ENCODE data around the gene LY6G5B. TPM values are rescaled to one million over a fixed set of nuclear protein-coding genes. Genes with fewer than 3 reads are reported as not detected.

LY6G5B gene
- total RNA-seq, 4 donors from 2014 or later = 0.70 to 9.5 (median 4.5) TPM

DNA sequence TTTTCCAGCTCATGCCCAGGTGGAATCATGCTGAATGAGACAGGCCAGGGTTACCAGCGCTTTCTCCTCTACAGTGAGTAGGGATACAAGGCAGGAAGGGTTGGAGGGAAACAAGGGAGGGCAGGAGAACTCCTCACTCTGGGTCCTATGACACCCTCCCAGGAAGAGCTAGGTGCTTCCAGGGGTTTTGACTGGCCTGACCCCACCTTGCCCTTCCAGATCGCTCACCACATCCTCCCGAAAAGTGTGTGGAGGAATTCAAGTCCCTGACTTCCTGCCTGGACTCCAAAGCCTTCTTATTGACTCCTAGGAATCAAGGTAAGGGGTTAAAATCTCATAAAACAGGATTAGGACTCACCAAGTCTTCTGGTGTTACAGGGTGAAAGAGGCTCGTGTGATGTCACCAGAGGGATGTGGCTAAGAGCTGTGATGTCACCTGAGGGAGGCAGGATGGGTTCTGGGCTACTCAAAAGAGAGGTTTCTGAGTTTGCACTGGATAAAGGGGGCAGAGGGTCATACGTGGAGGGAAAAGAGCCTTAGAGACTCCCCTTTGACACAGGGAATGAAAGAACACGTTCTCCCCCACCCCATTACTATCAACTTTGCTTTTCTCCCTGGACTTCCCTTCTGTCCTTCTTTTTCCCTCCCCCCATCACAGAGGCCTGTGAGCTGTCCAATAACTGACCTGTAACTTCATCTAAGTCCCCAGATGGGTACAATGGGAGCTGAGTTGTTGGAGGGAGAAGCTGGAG, 12.2 kb upstream of the LY6G5B start:
- H3K27me3 ChIP-seq = no peaks in the 10 kb centered on the region
- H3K36me3 ChIP-seq = peaks cover 4 to 55% (median 13%) of the 10 kb centered on the region in 3 donors
- H3K4me3 ChIP-seq = no peak overlapping the region
- no peaks in the 10 kb centered on the region for H3K9me3 ChIP-seq
- intact Hi-C loops (cut with DNase I) = no loop called here
- peaks cover 19 to 63% (median 30%) of the 10 kb centered on the region in 3 donors for H3K4me1 ChIP-seq
- TF ChIP-seq CTCF (IDR thresholded peaks at IDR 0.05) = no peak
- no peak for TF ChIP-seq POLR2A (IDR thresholded peaks at IDR 0.05)
- 56 to 77% methylated on average over 4 to 5 of the region's 6 CpGs for WGBS, 2 donors
- DNase-seq = no peak
- peak overlapping the region in 2 of 4 donors; percentile 25 to 28 for H3K27ac ChIP-seq

DNA sequence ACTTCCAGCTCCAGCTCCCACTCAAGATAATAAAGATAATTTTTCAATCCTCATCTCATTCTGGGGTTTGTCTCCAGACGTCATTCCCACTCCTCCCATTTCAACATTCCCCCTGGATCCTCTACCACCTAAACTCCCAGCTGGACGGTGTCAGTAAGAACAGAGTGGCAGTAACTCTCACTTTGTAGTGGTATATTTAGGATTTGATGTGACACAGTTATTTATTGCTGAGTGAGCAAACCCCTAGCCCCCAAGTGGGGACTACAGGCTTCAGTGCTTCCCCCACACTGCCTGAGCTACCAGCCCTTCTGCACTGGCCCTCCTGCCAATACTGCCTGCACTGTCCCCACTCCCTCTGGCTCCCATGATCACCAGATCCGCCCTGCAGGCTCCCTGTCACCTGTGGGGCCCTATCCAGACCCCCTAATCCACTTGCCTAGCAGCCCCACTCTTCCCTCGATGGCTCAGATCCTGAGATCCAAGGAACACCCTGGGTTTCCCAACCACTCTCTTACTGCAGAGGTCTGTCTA, 11.6 kb upstream of the LY6G5B start:
- Histone ChIP-seq H3K27me3 (no peaks in the 10 kb centered on the region), H3K9me3 (no peaks in the 10 kb centered on the region), H3K4me1 (peaks cover 19 to 67% (median 31%) of the 10 kb centered on the region in 3 donors), H3K27ac (peak overlapping the region in 2 of 4 donors; percentile 25 to 94), H3K4me3 (no peak overlapping the region), H3K36me3 (peaks cover 4 to 61% (median 13%) of the 10 kb centered on the region in 3 donors)
- no peak for DNase-seq
- TF ChIP-seq POLR2A (IDR thresholded peaks at IDR 0.05) = no peak
- no peak for TF ChIP-seq CTCF (IDR thresholded peaks at IDR 0.05)
- intact Hi-C loops (cut with DNase I) = no loop called here
- 72 to 83% methylated on average over 4 of the region's 4 CpGs for whole genome bisulfite sequencing, 2 donors

DNA sequence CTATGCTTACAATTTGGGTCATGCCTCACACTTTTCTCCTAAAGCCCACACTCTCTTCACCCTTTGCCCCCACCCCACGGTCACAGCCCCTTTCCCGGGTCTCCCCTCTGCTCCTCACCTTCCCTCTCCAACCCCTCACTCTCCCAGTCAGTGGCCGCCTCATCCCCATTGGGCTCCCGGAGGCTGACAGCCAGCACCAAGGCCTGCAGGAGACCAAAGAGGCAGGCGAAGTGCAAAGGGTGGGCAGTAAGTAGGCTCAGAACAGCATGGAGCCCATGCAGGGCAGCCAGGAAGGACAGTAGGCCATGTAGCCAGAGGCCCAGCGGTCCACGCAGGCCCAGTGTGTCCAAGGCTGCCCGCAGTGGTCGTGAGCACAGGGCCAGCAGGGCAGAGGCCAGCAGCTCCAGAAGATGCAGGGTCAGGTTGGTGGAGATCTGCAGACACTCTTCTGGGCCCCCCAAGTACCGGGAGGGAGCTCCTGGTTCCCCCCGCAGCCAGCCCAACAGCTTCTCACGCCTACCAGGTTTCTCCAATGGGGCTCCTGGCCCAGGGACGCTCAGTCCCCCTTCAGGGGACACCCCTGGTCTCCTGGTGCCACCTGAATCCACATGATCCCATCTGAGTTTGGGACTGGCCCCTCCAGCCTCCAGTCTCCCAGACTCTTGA, 10.7 kb upstream of the LY6G5B start:
- Histone ChIP-seq H3K27me3 (no peaks in the 10 kb centered on the region), H3K36me3 (peaks cover 4 to 67% (median 13%) of the 10 kb centered on the region in 3 donors), H3K4me1 (peaks cover 28 to 68% (median 34%) of the 10 kb centered on the region in 3 donors), H3K27ac (peak overlapping the region; percentile 90 to 95 (median 92)), H3K4me3 (peak overlapping the region; percentile 52 to 78 (median 70)), H3K9me3 (no peaks in the 10 kb centered on the region)
- TF ChIP-seq CTCF (IDR thresholded peaks at IDR 0.05) (no peak), POLR2A (IDR thresholded peaks at IDR 0.05) (no peak)
- intact Hi-C loops (cut with DNase I) = no loop called here
- no peak for DNase-seq
- WGBS, 2 donors = 50 to 69% methylated on average over 4 to 6 of the region's 13 CpGs

DNA sequence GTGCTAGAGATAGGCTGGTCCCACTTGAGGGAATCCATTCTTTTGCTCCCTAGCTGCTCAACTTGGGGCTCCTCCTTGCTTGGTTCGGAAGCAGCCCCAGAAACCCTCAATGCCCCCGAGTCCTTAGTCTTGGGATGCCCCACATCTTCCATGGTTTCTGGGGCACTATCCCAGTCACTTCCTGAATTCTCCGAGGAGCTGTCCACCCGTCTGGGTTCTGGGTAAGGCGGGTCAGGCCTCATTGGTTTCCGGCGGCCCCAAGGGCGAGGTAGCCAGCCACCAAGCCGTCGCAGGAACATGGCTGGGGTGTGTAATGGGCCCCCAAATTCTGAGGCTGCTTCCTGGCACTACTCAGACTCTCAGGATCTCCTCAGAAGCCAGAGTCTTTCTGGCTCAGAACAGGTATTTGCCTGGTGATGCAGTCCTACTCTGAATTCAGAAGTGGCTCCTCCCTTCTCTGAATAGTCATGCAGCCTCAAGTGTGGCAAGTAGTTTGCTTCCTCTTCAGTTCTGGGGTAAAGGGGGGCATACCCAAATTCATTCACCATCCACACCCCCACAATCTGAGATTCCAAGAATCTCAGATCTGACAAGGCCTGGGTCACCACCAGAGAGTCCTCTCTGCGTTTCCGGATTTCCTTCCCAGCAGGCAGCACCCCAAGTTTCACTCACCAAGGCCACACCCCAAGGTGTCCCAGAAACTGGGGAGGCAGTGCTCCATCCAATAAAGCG, 10.0 kb upstream of the LY6G5B start:
- Histone ChIP-seq H3K9me3 (no peaks in the 10 kb centered on the region), H3K27ac (peak overlapping the region; percentile 90 to 95 (median 92)), H3K4me1 (peaks cover 31 to 74% (median 37%) of the 10 kb centered on the region in 3 donors), H3K4me3 (peak overlapping the region; percentile 52 to 78 (median 70)), H3K27me3 (no peaks in the 10 kb centered on the region), H3K36me3 (peaks cover 4 to 65% (median 13%) of the 10 kb centered on the region in 3 donors)
- intact Hi-C loops (cut with DNase I) = no loop called here
- no peak for DNase-seq
- TF ChIP-seq CTCF (IDR thresholded peaks at IDR 0.05) (no peak), POLR2A (IDR thresholded peaks at IDR 0.05) (no peak)
- WGBS, 2 donors = 18% methylated on average over 12 of the region's 13 CpGs; no CpG with 5 or more reads in 1 of the 2 donors
